ENCODE results near the gene SNAPC4.

DNA sequence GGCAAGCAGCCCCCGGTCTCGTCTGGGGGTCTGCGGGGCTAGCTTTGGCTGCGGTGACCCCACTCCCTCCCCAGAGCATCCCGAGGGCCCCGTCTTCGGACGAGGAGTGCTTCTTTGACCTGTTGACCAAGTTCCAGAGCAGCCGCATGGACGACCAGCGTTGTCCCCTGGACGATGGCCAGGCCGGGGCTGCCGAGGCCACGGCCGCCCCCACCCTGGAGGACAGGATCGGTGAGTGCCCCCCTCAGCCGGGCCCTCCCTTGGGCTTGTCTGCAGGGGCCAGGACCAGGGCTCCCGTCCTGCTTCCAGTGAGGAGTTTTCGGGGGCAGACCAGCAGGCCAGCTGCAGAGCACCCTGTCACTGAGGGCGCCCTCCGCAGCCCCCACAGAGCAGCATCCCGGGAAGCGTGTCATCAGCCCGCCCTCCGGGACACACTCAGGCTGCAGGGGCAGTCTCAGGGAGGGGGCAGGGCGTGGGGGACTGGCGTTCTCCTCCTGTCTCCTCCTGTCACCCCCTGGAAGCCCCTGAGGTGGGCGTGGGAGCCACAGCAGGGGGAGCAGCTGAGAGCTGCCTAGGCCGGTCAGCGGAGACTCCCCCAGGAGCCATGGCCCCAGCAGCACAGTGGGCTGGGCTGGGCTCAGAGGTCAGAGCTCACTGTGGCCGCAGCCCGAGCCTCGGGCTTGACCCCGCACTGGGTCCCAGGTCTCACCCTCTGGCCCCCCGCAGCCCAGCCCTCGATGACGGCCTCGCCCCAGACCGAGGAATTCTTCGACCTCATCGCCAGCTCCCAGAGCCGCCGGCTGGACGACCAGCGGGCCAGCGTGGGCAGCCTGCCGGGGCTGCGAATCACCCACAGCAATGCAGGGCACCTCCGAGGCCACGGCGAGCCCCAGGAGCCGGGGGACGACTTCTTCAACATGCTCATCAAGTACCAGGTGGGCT, 44.1 kb downstream of the SNAPC4 start:
- no peak for TF ChIP-seq GATA2 (IDR thresholded peaks at IDR 0.05; ENCODE audit: low read depth, low read length)
- no peak for TF ChIP-seq GATA3 (IDR thresholded peaks at IDR 0.05; ENCODE audit: low read depth, low read length)
